Esophagus squamous epithelium (tissue), 5 donors: ENCODE data around the gene KAT7. TPM values are rescaled to one million over a fixed set of nuclear protein-coding genes. Genes with fewer than 3 reads are reported as not detected.

Experiments used
- DNase-seq: peaks from one replicate; lab custom pipeline; 2025; lab: John Stamatoyannopoulos, UW
- H3K27ac ChIP-seq, 4 donors: fragments of 200-600 bp; sonication (generic); one replicate each; pipeline ENCODE4 v1.5.1; 2016 to 2019; ENCODE audit warnings: mild to moderate bottlenecking in 1 of 4
- H3K27me3 ChIP-seq, 4 donors: fragments of 200-600 bp; sonication (generic); 1 replicate in 3 of 4; 2 replicates in 1 of 4; pipeline versions ENCODE4 v1.5.1 to v1.6.0; 2017 to 2021; ENCODE audit warnings: antibody characterized with exemption in 1 of 4
- H3K36me3 ChIP-seq, 3 donors: fragments of 200-600 bp; sonication (generic); one replicate each; pipeline ENCODE4 v1.5.1; 2016 to 2019
- H3K4me1 ChIP-seq, 3 donors: fragments of 200-600 bp; sonication (generic); one replicate each; pipeline ENCODE4 v1.5.1; 2017 to 2019
- H3K4me3 ChIP-seq, 4 donors: fragments of 200-600 bp; sonication (generic); 1 replicate in 3 of 4; 2 replicates in 1 of 4; pipeline ENCODE4 v1.5.1; 2016 to 2019; ENCODE audit warnings: mild to moderate bottlenecking in 2 of 4, moderate library complexity in 1 of 4
- H3K9me3 ChIP-seq, 3 donors: fragments of 200-600 bp; sonication (generic); one replicate each; pipeline ENCODE4 v1.5.1; 2016 to 2019
- CTCF ChIP-seq, 6 experiments: fragments of 450-650 bp in 4 of 6; fragments of 200-600 bp in 2 of 6; sonication (generic) in 2 of 6; IDR thresholded peaks; one replicate each; pipeline ENCODE4 v1.5.1; 2016 to 2019; ENCODE audit warnings: antibody characterized with exemption in 6 of 6, mild to moderate bottlenecking in 4 of 6, moderate library complexity in 4 of 6
- WGBS, 2 donors: methylation state at CpG; one replicate each; pipeline ENCODE4 v1.1.5; 2018; 5-methylcytosine and 5-hydroxymethylcytosine counted together
- intact Hi-C: fragments of 100-400 bp; cut with DNase I; formaldehyde crosslinking; loops from one replicate; pipeline ENCODE4 v1.15.0; 2022
- total RNA-seq, 4 donors: library from RNA; depleted of rRNA; stranded (reverse); fragments of >200 nt; gene quantifications; one replicate each; pipeline ENCODE4 v1.1.0, GENCODE V29; 2016
- donor health status: DM: yes; HTN: yes; CAD: no.

The KAT7 gene
- total RNA-seq, 4 donors from 2014 or later = 22.6 to 32.6 (median 26.6) TPM

GRCh38 chr17:49882434-49882833 lies 94.0 kb downstream of the KAT7 start:
- whole genome bisulfite sequencing, 2 donors = 61 to 73% methylated on average over 5 of the region's 7 CpGs
- Histone ChIP-seq H3K27me3 (peaks cover 0 to 91% (median 4%) of the 10 kb centered on the region in 4 donors), H3K36me3 (no peaks in the 10 kb centered on the region), H3K27ac (no peak overlapping the region), H3K9me3 (no peaks in the 10 kb centered on the region), H3K4me1 (peaks cover 3 to 25% (median 8%) of the 10 kb centered on the region in 3 donors), H3K4me3 (no peak overlapping the region)
- DNase-seq = no peak
- intact Hi-C loops = loop anchor here (10.0 kb wide), 1 partner anchor 72 kb away; no protein-coding TSS in a partner anchor
- no peak for TF ChIP-seq CTCF (IDR thresholded peaks at IDR 0.05)

Other genes with a start within 250 kb of the KAT7 start
- 1 to 10 TPM in 2 of 4 donors, under 1 TPM in 2; 0.53 to 3.8 (median 1.5) TPM for gene NXPH3, start 212.8 kb upstream of the KAT7 start, total RNA-seq
- 10 to 100 TPM; 18.1 to 67.5 (median 36.5) TPM for gene SPOP, start 110.6 kb upstream of the KAT7 start, total RNA-seq
- 10 to 100 TPM; 32.4 to 68.5 (median 36.2) TPM for gene SLC35B1, start 80.7 kb upstream of the KAT7 start, total RNA-seq
- gene FAM117A, start 24.6 kb upstream of the KAT7 start, total RNA-seq = 1 to 10 TPM; 5.6 to 7.5 (median 6.5) TPM
- gene TAC4, start 59.4 kb downstream of the KAT7 start, total RNA-seq = not detected
- gene DLX4, start 180.5 kb downstream of the KAT7 start, total RNA-seq = under 1 TPM in 2 of 4 donors, not detected in 2; 0.13 to 0.67 TPM
- 1 to 10 TPM in 3 of 4 donors, under 1 TPM in 1; 0.76 to 2.0 (median 1.4) TPM for gene DLX3, start 206.5 kb downstream of the KAT7 start, total RNA-seq